Gastrocnemius medialis (tissue), 4 donors: ENCODE results near the gene THEM4. TPM values are rescaled to one million over a fixed set of nuclear protein-coding genes. Genes with fewer than 3 reads are reported as not detected.

Experiments used
- ATAC-seq, 2 donors: fragments of 150-250 bp; one replicate each; pipeline ENCODE4 v1.9.1; 2016
- DNase-seq, 2 donors: peaks; one replicate each; pipeline ENCODE4 v3.0.0-alpha.2; 2019
- H3K27ac ChIP-seq, 4 donors: fragments of 200-600 bp; sonication (generic); 1 replicate in 1 of 4; 2 replicates in 3 of 4; pipeline ENCODE4 v1.5.1; 2016 to 2018; ENCODE audit warnings: mild to moderate bottlenecking in 2 of 4, moderate library complexity in 1 of 4
- H3K27me3 ChIP-seq, 3 donors: fragments of 200-600 bp; sonication (generic) in 2 of 3; 1 replicate in 1 of 3; 2 replicates in 2 of 3; pipeline versions ENCODE4 v1.5.1 to v1.6.0; 2016 to 2019; ENCODE audit warnings: mild to moderate bottlenecking in 1 of 3, moderate library complexity in 1 of 3
- H3K36me3 ChIP-seq, 2 donors: fragments of 200-600 bp; sonication (generic) in 1 of 2; one replicate each; pipeline ENCODE4 v1.5.1; 2017 to 2018
- H3K4me1 ChIP-seq, 2 donors: fragments of 200-600 bp; sonication (generic) in 1 of 2; one replicate each; pipeline ENCODE4 v1.5.1; 2016 to 2017; ENCODE audit warnings: mild to moderate bottlenecking in 2 of 2
- H3K4me3 ChIP-seq, 4 donors: fragments of 200-600 bp; sonication (generic) in 3 of 4; 1 replicate in 1 of 4; 2 replicates in 3 of 4; pipeline ENCODE4 v1.5.1; 2016 to 2019; ENCODE audit warnings: mild to moderate bottlenecking in 2 of 4
- H3K9me3 ChIP-seq, 3 donors: fragments of 200-600 bp; sonication (generic) in 2 of 3; 1 replicate in 1 of 3; 2 replicates in 2 of 3; pipeline ENCODE4 v1.5.1; 2016 to 2019
- POLR2A ChIP-seq, 2 donors: fragments of 450-650 bp; IDR thresholded peaks; one replicate each; pipeline ENCODE4 v1.6.1; 2017; ENCODE audit warnings: antibody characterized with exemption in 2 of 2, mild to moderate bottlenecking in 2 of 2, moderate library complexity in 2 of 2
- in situ Hi-C, 4 donors: fragments of 200-750 bp; cut with MboI; loops; one replicate each; pipeline versions ENCODE4 v1.15.0 to v1.8.0; 2017; ENCODE audit warnings: low sequenced_read_pairs in 4 of 4
- intact Hi-C: fragments of 100-400 bp; cut with DNase I; formaldehyde crosslinking; loops from one replicate; pipeline ENCODE4 v1.15.1; 2023; ENCODE audit warnings: low total_unique reads
- total RNA-seq, 4 donors: library from RNA; depleted of rRNA; stranded (reverse); fragments of >200 nt; gene quantifications; one replicate each; pipeline versions ENCODE4 v1.1.0 to v1.2.3, GENCODE V29; 2016
- TF ChIP-seq, protein P1 (sequence below), 5 experiments: fragments of 450-650 bp in 3 of 5; fragments of 200-600 bp in 2 of 5; sonication (generic) in 2 of 5; IDR thresholded peaks in 4 of 5; conservative IDR thresholded peaks in 1 of 5; 1 replicate in 4 of 5; 2 replicates in 1 of 5; pipeline ENCODE4 v1.5.1; 2016 to 2019; ENCODE audit warnings: antibody characterized with exemption in 5 of 5, mild to moderate bottlenecking in 3 of 5, moderate library complexity in 3 of 5

Gene THEM4
- total RNA-seq, 4 donors from 2014 or later = 7.7 to 21.8 (median 9.6) TPM

- Histone ChIP-seq H3K27ac (no peak overlapping the region), H3K36me3 (no peaks in the 10 kb centered on the region), H3K4me1 (no peaks in the 10 kb centered on the region), H3K27me3 (peaks cover 0 to 4% (median 4%) of the 10 kb centered on the region in 3 donors), H3K4me3 (no peak overlapping the region), H3K9me3 (no peaks in the 10 kb centered on the region)
- no peak for TF ChIP-seq POLR2A (IDR thresholded peaks at IDR 0.05)
- TF ChIP-seq, protein P1, sequence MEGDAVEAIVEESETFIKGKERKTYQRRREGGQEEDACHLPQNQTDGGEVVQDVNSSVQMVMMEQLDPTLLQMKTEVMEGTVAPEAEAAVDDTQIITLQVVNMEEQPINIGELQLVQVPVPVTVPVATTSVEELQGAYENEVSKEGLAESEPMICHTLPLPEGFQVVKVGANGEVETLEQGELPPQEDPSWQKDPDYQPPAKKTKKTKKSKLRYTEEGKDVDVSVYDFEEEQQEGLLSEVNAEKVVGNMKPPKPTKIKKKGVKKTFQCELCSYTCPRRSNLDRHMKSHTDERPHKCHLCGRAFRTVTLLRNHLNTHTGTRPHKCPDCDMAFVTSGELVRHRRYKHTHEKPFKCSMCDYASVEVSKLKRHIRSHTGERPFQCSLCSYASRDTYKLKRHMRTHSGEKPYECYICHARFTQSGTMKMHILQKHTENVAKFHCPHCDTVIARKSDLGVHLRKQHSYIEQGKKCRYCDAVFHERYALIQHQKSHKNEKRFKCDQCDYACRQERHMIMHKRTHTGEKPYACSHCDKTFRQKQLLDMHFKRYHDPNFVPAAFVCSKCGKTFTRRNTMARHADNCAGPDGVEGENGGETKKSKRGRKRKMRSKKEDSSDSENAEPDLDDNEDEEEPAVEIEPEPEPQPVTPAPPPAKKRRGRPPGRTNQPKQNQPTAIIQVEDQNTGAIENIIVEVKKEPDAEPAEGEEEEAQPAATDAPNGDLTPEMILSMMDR (IDR thresholded peaks at IDR 0.05 in 4 of 5, conservative IDR thresholded peaks at IDR 0.05 in 1 of 5) = no peak
- DNase-seq (no peak), ATAC-seq (no peak)
- in situ Hi-C loops (loop anchor here in 3 of 4 donors (10.0 to 25.0 kb wide), 3 partner anchors 82 to 259 kb away; partner anchors contain the start of genes MRPL9 (in 1 of the 3) and SNX27 (in 1 of the 3)), intact Hi-C loops (no loop called here)
These were observed 62.5 kb downstream of the THEM4 start for GRCh38 chr1:151846686-151847237.

GRCh38 chr1:151846062-151846568, 63.2 kb downstream of the THEM4 start:
- TF ChIP-seq, protein P1 (IDR thresholded peaks at IDR 0.05 in 4 of 5, conservative IDR thresholded peaks at IDR 0.05 in 1 of 5) = no peak
- no peak for TF ChIP-seq POLR2A (IDR thresholded peaks at IDR 0.05)
- Histone ChIP-seq H3K27me3 (peaks cover 0 to 5% (median 0%) of the 10 kb centered on the region in 3 donors), H3K36me3 (no peaks in the 10 kb centered on the region), H3K4me1 (no peaks in the 10 kb centered on the region), H3K27ac (no peak overlapping the region), H3K4me3 (no peak overlapping the region), H3K9me3 (no peaks in the 10 kb centered on the region)
- intact Hi-C loops = no loop called here
- in situ Hi-C loops = loop anchor here in 3 of 4 donors (10.0 to 25.0 kb wide), 3 partner anchors 81 to 259 kb away; partner anchors contain the start of genes MRPL9 (in 1 of the 3) and SNX27 (in 1 of the 3)
- ATAC-seq (no peak), DNase-seq (no peak)

GRCh38 chr1:151843398-151843797, 65.9 kb downstream of the THEM4 start:
- Histone ChIP-seq H3K9me3 (no peaks in the 10 kb centered on the region), H3K36me3 (no peaks in the 10 kb centered on the region), H3K4me3 (no peak overlapping the region), H3K4me1 (peaks cover 0 to 5% of the 10 kb centered on the region in 2 donors), H3K27ac (no peak overlapping the region), H3K27me3 (peaks cover 15 to 22% (median 17%) of the 10 kb centered on the region in 3 donors)
- no peak for ATAC-seq
- no peak for DNase-seq
- intact Hi-C loops (no loop called here), in situ Hi-C loops (loop anchor here in 3 of 4 donors (10.0 to 25.0 kb wide), 3 partner anchors 79 to 256 kb away; partner anchors contain the start of genes MRPL9 (in 1 of the 3) and SNX27 (in 1 of the 3))
- TF ChIP-seq, protein P1 (IDR thresholded peaks at IDR 0.05 in 4 of 5, conservative IDR thresholded peaks at IDR 0.05 in 1 of 5) = no peak
- no peak for TF ChIP-seq POLR2A (IDR thresholded peaks at IDR 0.05)

DNA sequence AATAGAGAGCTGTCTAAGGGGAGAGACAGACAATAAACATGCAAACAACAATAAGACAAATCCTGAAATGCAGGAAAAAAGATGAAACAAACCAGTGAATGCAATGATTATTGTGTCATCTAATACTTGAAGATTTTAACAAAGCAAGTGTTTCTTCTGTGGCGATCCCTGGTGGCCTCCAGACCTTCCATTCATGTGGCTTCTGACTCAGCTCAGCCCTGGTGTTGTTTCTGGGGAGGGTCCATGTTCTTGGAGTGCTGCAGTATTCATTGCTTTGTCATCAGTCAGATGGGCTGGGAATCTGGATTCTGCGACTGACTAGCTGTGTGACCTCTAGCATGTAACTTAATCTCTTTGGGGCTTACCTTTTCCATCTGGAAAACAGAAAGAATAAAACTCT, 68.2 kb downstream of the THEM4 start:
- Histone ChIP-seq H3K9me3 (no peaks in the 10 kb centered on the region), H3K36me3 (no peaks in the 10 kb centered on the region), H3K27me3 (peaks cover 21 to 30% (median 26%) of the 10 kb centered on the region in 3 donors), H3K4me1 (peaks cover 6 to 7% of the 10 kb centered on the region in 2 donors), H3K4me3 (no peak overlapping the region), H3K27ac (no peak overlapping the region)
- intact Hi-C loops = no loop called here
- TF ChIP-seq, protein P1 (IDR thresholded peaks at IDR 0.05 in 4 of 5, conservative IDR thresholded peaks at IDR 0.05 in 1 of 5) = no peak
- no peak for TF ChIP-seq POLR2A (IDR thresholded peaks at IDR 0.05)
- no peak for DNase-seq
- in situ Hi-C loops = loop anchor here in 3 of 4 donors (10.0 to 25.0 kb wide), 3 partner anchors 76 to 254 kb away; partner anchors contain the start of genes MRPL9 (in 1 of the 3) and SNX27 (in 1 of the 3)
- ATAC-seq = no peak
